Femur (tissue), 1 donor: ENCODE data around the gene KRTAP4-5.
"Not testable (repeated sequence)": the region's sequence is repeated elsewhere in the genome, so short reads cannot be mapped to it uniquely, and the experiment has no call there.

ENCODE experiments used
- DNase-seq: peaks from one replicate; pipeline ENCODE4 v3.0.0-alpha.2; 2017

The KRTAP4-5 gene

DNA sequence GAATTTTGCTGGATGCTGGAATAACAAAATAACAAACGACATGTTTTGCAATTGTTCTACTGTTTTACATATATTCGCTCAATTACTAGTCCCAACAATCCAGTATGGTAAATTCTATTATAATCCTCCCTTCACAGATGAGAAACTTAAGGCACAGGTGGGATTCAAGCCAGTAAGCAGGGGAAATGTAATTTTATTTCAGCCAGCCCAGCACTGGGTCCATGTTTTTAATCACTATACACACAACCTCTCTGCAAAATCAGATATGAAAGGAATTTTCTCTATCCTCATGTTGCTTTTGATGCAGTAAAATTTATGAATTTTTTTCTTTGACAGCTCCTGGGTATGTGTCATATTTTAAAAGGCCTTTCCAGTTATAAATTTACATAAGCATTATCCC is 4.4 kb downstream of the KRTAP4-5 start:
- DNase-seq, result no peak

DNA sequence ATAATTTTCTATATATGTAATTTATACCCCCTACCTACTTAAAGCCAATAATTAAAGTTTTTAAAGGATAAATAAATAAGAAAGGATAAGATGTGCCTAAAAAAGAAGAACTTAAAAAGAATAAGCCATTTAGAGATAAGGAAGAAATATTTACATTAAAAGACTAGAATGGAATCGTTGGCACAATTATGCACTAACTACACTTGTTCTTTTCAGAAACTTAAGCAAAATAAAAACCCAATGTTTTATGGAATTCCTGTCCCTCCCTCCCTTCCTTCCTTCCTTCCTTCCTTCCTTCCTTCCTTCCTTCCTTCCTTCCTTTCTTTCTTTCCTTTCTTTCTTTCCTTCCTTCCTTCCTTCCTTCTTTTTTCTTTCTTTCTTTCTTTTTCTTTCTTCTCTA is 4.8 kb downstream of the KRTAP4-5 start:
- no peak for DNase-seq

DNA sequence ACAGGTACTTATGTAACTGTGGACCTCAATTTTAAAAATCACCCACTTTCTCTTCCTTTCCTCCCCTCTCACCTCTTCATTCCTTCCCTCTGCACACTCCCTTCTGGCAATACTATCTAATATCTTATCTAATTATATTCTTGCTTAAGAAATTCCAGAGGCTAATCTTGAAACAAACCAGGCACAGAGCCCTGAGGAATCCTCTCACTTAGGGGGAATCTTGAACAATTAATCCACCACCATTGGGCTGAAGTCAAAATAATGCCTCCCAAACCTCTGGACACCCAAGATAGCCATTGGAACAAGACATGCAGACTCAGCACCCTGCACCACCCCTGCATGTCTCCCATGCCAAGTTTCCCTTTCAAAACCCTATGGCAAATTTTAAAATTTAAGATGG is 8.3 kb downstream of the KRTAP4-5 start:
- no peak for DNase-seq

DNA sequence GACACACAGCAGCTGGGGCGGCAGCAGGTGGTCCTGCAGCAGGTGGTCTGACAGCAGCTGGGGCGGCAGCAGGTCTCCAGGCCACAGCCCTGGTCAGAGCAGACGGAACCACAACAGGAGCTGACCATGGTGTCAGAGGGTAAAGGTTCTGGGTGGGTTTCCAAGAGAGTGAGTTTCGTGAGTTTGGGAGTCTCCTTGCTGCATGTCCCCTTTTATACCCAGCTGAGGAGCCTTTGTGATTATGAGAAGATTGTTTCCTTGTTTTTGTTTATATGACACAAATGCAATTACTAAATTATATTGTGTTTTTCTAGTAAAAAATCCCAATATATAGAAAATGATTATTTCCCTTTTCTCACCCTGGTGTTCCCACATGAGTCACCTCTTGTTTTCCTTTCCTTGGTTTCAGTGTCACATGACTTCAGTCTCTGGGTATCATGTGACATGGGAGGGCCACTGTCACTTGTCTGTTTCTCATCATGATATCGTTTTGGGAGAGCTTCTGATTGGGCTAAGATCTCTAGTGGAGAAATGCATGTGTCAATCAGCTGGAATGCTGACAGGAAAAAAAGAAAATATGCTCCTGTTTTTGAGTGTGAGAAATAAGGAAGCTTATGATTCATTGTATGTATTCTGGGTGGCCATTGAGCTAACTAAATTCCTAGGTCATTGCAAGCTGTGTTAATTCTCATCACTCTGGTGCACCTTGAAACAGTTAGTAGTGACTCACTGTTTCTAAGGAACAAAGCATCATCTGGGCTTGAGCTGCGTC is 9.1 kb downstream of the KRTAP4-5 start, which contains the start of gene KRTAP4-6:
Gene KRTAP4-6, minus strand, starts transcription at position 185 of the 772 bp plus-strand sequence. Its CDS starts 57 bp downstream, at position 128.
- DNase-seq, result no peak

DNA sequence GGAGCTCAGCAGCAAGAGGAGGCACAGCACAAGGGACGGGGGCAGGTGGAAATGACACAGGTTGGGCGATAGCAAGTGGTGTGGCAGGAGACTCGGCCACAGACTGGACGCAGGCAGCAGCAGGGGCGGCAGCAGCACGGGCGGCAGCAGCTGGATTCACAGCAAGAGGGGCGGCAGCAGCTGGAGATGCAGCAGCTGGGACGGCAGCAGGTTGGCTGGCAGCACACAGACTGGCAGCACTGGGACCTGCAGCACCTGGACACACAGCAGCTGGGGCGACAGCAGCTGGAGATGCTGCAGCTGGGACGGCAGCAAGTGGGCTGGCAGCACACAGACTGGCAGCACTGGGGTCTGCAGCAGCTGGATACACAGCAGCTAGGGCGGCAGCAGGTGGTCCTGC is 9.8 kb downstream of the KRTAP4-5 start:
- DNase-seq, result not testable (repeated sequence)

DNA sequence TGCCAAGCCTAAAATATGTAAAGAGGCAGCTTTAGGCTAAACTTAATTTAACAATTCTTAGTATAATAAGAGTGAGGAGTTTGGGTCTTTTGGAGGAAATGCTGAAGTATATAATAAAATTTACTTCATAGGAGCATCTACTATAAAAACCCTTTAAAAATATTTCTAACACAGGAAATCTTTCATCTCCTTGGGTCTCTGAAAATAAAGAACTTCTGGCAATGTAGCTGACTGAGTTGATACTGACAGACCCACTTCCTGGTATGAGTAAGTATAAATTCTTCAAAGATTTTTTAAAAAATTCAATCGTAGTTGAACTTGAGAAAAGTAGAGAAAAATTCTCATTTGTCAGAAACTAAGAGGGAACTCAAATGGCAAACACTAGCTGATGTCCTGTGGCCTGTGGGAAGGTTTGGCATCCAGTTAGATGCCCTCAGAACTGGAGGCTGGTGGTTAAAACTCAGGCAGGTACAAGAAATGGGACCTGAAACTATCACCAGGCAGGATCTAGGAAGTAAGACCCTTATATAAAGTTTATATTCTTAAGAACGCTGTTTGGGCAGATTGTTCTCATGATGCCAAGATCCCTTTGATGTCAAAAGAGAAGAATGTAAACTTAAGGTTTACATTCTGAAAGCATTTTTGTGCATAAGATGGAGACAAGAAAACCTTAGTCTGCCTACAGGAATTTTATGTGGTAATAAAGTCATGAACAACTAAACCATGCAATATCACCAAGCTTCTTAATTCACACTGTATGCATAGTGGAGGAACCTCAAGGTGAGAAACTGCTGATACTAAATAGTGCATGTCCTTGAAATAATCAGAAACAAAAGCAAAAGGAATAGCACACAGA is 15.5 kb downstream of the KRTAP4-5 start:
- DNase-seq, result no peak

DNA sequence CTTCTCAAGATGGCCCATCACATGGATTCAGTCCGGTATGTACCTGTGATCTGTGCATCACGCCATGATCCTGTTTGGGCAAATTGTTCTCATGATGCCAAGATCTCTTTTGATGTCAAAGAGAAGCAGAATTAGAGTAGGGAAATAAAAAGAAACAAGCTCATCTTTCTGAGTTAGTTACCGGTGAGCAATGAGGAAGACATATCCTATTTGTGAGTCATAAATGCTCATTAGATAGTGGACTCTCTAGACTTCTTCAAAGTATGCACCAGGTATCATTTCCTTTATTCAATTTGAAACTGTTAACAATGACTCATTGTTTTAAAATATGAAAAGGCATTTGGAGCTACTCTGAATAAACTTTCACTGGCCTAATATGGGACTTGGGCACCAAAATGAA is 17.6 kb downstream of the KRTAP4-5 start:
- DNase-seq, result no peak

DNA sequence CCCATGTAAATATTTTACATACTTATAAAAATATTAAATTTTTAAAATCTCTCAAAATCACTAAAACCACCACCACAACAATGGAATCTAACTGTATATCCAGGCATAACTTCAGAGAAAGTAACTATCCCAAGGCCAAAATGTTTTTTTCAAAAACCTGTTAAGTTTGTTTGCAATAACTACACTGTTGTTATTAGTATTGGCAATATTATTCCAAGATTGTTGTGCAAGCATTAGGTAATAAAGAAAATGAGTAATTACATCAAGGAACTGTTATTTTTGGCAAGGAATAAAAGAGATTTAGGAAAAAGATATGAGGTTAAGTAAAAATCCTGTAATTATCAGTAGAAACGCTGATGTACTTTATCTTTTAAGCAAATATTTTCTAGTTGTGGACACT is 22.3 kb downstream of the KRTAP4-5 start:
- no peak for DNase-seq

DNA sequence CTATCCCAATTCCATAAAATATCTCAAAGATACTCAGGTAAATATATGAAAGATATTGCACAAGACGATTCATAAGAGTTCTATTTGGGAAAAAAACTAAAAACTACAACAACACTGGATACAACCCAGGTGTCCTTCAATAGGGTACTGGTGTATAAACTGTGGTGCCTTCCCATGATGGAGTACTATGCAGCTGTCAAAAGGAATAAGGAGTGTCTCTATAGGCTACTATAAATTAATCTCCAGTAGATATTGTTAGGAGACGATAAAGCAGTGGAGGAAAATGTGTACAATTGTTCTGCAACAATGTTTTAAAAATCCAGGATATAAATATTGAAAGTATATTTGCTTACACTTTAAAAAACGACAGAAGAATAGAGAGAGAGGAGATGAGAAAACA is 23.2 kb downstream of the KRTAP4-5 start:
- DNase-seq, result no peak

DNA sequence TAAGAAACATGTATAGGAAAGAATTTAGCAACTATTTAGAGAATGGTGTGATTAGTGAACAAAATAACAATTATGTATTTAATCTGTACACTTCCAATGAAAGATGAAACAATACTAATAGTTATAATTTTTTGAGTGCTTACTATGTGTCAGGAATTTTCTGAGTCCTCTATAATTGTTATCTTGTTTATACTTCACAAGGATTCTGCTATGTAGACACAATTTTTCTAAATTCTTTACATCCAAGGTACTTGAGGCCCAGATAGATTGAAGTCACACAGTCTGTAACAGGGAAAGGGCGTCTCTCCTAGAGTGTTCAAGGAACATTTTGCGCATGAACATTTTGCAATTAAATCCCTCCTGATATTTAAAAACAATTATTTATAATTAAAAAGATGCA is 24.6 kb downstream of the KRTAP4-5 start:
- no peak for DNase-seq

DNA sequence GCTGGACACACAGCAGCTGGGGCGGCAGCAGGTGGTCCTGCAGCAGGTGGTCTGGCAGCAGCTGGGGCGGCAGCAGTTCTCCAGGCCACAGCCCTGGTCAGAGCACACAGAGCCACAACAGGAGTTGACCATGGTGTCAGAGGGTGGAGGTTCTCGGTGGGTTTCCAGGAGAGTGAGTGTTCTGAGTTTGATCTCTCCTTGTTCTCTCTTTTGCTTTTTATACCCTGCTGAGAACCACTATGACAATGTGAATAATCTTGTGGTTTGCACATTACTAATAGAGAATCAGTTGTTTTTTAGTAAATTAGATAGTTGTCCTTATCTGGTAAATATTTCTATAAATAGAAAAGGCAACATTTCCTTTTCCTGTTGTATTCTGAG is 25.6 kb downstream of the KRTAP4-5 start, which contains the start of gene KRTAP4-12:
Gene KRTAP4-12, minus strand, starts transcription at position 192 of the 381 bp plus-strand sequence. Its CDS starts 60 bp downstream, at position 132.
- not testable (repeated sequence) for DNase-seq

DNA sequence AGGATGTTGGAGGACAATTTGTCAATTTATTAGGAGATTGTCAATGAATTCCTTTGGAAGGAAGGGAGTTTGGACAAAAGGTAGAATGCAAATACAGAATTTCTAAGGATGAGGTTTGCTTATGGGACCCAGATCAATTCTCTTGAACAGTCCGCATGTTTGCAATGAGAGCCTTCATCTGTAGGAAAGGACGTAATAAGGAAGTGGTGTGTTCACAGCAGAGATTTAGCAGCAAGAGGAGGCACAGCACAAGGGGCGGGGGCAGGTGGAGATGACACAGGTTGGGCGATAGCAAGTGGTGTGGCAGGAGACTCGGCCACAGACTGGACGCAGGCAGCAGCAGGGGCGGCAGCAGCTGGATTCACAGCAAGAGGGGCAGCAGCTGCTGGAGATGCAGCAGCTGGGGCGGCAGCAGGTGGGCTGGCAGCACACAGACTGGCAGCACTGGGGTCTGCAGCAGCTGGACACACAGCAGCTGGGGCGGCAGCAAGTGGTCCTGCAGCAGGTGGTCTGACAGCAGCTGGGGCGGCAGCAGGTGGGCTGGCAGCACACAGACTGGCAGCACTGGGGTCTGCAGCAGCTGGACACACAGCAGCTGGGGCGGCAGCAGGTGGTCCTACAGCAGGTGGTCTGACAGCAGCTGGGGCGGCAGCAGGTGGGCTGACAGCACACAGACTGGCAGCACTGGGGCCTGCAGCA is 26.2 kb downstream of the KRTAP4-5 start:
- not testable (repeated sequence) for DNase-seq

DNA sequence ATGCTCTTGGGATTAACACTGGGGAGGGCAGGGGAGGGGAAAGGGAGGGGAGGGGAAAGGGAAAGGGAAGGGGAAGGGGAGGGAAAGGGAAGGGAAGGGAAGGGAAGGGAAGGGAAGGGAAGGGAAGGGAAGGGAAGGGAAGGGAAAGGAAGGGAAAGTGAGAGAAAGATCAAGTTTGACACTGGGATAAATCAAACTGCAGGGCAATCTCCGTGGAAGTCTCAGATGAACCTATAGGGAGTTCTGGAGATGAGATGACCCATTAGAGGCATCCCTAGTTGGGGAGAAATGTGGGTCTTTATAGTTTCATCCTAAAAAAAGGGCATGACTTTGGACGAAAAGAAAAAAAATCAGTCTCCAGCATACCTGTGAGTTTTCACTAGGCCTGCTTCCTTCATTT is 27.9 kb downstream of the KRTAP4-5 start:
- no peak for DNase-seq

DNA sequence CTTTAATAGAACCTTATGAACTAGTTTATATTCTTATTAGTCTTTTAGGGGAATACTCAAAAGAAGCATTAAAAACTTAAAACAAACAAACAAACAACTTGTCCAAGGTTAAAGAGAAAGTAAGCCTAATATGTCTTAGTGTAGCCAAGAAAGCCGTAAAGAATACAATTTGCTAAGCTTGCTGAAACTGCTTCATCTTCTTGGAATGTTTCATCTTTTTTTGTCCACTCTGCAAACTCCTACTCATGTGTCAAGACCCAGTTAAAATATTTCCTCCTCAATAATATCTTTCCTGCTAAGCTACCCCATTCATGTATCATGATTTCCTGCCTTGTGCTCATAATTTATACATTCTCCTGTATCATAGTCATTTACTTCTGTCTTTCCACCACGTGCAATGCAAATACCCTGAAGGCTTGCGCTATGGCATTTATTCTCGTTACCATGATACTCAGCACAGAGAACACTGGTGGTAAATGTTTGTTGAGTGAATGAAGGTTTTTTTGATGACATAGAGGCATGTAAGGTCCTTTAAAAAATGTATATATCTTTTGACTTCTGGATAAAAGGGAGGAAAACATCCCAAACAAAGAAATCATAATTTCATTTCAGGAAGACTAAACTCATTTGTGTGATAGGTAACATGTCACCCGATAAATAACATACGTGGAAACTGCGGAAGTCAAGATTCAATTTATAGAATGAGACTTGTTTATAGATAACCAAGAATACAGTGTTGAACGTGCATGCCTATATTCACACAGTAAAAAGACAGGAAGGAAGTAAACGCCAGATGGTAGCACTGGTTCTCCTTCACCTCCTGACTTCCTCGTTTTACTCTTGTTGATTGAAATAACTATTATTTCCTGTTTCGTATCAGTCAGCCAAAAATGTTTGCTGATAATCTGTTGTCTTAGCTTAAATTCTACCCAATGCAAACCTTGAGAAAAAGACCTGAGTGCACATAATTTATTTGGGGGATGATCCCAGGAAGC is 29.6 kb downstream of the KRTAP4-5 start:
- DNase-seq, result not testable (repeated sequence)

DNA sequence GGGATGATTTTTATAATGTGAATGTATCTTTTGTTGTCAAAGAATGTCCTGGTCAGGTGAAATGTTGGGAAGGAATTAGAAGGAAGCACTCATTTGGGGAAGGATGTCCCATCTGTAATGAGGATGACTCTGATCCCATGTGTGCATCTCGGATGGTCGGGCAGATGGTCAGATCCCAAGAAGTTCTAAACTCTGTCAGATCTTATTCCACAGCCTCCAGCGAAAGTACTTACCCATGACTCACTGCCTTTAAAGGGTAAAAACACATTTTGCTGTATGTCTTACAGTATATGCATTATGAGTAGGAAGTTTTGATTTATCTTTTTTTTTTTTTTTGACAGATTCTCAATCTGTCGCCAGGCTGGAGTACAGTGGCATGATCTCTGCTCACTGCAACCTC is 30.9 kb downstream of the KRTAP4-5 start:
- no peak for DNase-seq

DNA sequence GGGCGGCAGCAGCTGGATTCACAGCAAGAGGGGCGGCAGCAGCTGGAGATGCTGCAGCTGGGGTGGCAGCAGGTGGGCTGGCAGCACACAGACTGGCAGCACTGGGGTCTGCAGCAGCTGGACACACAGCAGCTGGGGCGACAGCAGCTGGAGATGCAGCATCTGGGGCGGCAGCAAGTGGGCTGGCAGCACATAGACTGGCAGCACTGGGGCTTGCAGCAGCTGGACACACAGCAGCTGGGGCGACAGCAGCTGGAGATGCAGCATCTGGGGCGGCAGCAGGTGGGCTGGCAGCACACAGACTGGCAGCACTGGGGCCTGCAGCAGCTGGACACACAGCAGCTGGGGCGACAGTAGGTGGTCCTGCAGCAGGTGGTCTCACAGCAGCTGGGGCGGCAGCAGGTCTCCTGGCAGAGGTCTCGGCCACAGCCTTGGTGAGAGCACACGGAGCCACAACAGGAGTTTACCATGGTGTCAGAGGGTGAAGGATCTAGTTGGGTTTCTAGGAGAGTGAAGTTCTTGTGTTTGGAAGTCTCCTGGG is 31.7 kb downstream of the KRTAP4-5 start, which contains the start of gene KRTAP4-11:
Gene KRTAP4-11, minus strand, starts transcription at position 528 of the 541 bp plus-strand sequence. Its CDS starts 58 bp downstream, at position 470.
- DNase-seq, result not testable (repeated sequence)

DNA sequence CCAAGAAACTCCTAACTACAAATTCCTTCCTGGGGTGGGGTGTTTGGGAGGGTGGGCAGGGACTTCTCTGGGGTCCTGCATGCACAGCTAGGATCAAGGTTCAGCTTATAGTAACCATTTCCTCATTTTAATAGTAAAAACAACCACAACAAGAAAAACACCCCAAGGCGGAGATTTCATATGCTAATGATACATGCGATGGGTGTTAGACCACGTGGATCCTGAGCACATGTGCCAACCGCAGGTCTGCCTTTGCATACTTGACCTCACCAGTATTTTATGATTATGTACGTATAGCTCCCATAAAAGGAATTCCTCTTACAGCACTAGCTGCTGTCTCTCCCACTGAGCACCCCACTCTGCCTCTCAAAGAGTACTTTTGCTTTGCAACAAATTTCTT is 33.3 kb downstream of the KRTAP4-5 start:
- DNase-seq, result no peak

DNA sequence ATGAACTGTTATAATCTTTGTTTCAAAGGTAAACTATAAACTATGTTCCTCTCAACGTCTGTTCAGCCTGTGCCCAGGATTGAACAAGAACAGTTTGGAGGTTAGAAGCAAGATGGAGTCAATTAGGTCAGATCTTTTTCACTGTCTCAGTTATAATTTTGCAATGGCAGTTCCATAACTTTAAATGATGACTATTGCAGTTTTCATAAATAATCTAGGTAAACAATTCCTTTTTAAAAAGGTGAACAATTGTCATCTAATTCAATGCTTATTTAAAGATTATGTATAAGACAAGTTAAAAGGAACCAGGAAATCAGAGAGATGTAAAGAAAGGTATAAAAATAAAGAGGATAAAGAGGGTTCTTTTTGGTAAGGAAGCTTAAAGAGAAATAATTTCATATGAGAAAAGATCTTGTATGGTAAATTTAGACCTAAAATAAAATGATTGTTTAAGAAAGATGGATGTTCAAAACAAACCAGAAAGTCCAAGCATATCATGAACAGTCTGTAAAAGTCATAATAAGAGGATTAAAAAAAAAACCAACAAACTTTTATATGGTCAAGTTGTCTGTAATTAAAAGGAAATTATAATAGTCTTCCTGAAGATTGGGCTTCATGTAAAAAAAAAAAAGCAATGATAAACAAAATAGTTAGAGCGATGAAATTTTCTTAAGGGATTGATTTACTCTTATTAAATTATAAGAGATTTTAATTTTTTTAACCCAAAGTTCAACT is 38.3 kb downstream of the KRTAP4-5 start:
- DNase-seq, result no peak

DNA sequence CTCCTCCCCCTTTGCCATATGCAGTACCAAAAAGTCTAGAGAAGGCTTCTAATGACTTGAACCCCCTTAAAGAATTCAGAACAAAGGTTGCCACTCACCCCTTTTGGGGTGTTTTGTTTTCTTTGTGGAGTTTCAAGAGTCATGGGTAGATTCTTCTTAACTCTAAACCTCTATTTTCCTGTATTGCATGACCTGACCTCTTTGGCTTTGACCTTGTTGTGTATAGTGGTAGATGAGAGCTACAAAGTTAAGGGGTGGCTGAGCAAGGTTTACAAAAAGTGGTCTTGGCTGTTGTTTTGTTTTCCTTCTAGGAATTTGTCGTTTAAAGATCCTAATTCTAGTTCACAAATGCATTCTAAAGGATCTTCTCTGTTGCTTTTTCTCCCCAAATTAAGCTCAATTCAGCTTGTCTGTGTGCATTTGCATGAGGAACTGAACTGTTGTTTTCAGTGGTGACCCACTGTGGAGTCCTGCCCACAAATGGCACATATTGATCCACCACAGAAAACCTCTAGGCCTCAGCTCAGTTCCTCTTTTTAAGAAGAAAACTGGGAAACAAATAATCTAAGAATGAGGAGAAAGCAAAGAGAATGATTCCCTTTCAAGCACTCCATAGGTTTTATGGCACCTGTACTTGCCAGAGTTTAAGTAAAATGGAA is 40.8 kb downstream of the KRTAP4-5 start:
- not testable (repeated sequence) for DNase-seq

DNA sequence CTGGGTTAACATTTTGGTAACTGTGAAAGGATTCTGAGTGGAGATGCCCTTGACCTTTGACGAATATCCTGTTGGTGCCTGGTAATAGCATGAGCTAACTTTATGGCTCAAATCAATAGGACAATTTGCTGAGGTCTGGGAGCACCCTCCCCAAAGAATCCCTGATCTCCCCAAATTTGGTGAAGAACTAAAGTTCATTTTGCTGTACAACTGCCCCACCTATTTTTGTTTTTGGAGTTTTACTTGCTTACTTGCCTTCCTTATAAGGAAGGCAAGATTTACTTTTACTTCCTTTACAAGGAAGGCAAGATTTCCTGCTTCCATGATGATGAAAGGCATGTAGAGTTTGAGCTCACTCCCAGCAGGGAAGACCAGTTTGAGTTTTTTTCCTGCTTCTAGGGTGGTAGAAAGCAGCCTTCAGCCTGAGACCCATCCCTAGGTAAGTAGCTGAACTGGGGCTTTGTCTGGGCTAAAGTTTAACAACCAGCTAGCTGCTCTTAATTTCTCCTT is 41.6 kb downstream of the KRTAP4-5 start:
- no peak for DNase-seq
